ENCODE results near the gene TMEM163. TPM values are rescaled to one million over a fixed set of nuclear protein-coding genes. Genes with fewer than 3 reads are reported as not detected.
"Not testable (repeated sequence)": the region's sequence is repeated elsewhere in the genome, so short reads cannot be mapped to it uniquely, and the experiment has no call there.

The TMEM163 gene
- total RNA-seq, 1 experiment from 2014 or later, result 4.1 TPM

DNA sequence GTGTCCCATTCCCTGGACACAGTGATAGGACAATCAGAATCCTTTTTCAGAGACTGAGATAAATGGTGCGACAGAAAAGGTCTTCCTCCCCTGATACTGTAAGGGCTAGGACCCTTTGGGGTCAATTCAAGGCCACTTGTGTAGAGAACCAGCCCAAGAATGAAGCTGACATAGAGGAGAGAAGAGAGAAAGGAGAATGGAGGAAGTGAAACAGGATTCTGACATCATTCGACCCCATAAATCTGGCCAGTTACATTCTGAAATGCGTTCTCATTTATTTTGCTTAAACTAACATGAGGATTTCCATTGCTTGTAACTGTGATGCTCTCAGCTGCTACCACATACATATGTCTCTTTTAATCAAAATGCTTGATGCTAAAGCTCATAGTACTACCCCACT is 148.1 kb downstream of the TMEM163 start:
- intact Hi-C loops (cut with micrococcal nuclease; ENCODE audit: unreplicated experiment), result no loop called here
- Mint-ChIP-seq H3K4me1 (ENCODE audit: low read depth, unreplicated experiment) (no peaks in the 10 kb centered on the region), H3K36me3 (ENCODE audit: insufficient read depth, unreplicated experiment) (no peaks in the 10 kb centered on the region), H3K27ac (ENCODE audit: unreplicated experiment) (no peak overlapping the region), H3K27me3 (ENCODE audit: insufficient read depth, unreplicated experiment) (peaks cover 10% of the 10 kb centered on the region), H3K9me3 (ENCODE audit: unreplicated experiment) (no peaks in the 10 kb centered on the region), H3K4me3 (ENCODE audit: unreplicated experiment) (no peak overlapping the region)
- Histone ChIP-seq H3K4me3 (ENCODE audit: low read depth, low read length) (no peak overlapping the region), H3K9me3 (no peaks in the 10 kb centered on the region), H3K4me1 (no peaks in the 10 kb centered on the region), H3K36me3 (ENCODE audit: control insufficient read depth, insufficient read depth, low read length) (no peaks in the 10 kb centered on the region), H3K27me3 (replicated peaks; ENCODE audit: control insufficient read depth, insufficient read depth, low read length) (no peaks in the 10 kb centered on the region; the same call in 1 of the 2 replicates)
- ChIA-PET CTCF (no interaction called here), POLR2A (no interaction called here)
- no peak for DNase-seq
- TF ChIP-seq CTCF (IDR thresholded peaks at IDR 0.05; ENCODE audit: insufficient read depth in 1 of 2, low read depth in 1 of 2, low read length in 1 of 2, severe bottlenecking in 1 of 2, unreplicated experiment in 1 of 2), result no peak
- BruUV-seq (replicated peaks), result no TSS peak

DNA sequence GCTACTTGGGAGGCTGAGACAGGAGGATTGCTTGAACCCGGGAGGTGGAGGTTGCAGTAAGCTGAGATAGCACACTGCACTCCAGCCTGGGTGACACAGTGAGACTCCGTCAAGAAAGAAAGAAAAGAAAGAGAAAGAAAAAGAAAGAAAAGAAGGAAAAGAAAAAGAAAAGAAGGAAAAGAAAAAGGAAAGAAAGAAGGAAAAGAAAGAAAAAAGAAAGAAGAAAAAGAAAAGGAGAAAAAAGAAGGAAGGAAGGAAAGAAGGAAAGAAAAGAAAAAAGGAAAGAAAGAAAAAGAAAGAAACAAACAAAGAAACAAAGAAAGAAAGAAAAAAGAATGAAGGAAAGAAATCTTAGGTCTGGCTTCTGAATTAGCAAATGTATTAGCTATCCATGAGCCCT is 150.4 kb downstream of the TMEM163 start:
- BruUV-seq (replicated peaks), result no TSS peak
- Histone ChIP-seq H3K36me3 (ENCODE audit: control insufficient read depth, insufficient read depth, low read length) (no peaks in the 10 kb centered on the region), H3K4me3 (ENCODE audit: low read depth, low read length) (no peak overlapping the region), H3K4me1 (no peaks in the 10 kb centered on the region), H3K9me3 (no peaks in the 10 kb centered on the region), H3K27me3 (replicated peaks; ENCODE audit: control insufficient read depth, insufficient read depth, low read length) (no peaks in the 10 kb centered on the region; the same call in 1 of the 2 replicates)
- no peak overlapping the region for H3K27ac Mint-ChIP-seq (ENCODE audit: unreplicated experiment)
- POLR2A ChIA-PET, result no interaction called here
- H3K27me3 Mint-ChIP-seq (ENCODE audit: insufficient read depth, unreplicated experiment), result peaks cover 12% of the 10 kb centered on the region
- H3K9me3 Mint-ChIP-seq (ENCODE audit: unreplicated experiment), result no peaks in the 10 kb centered on the region
- TF ChIP-seq CTCF (IDR thresholded peaks at IDR 0.05; ENCODE audit: insufficient read depth in 1 of 2, low read depth in 1 of 2, low read length in 1 of 2, severe bottlenecking in 1 of 2, unreplicated experiment in 1 of 2), result no peak
- CTCF ChIA-PET, result no interaction called here
- no peaks in the 10 kb centered on the region for H3K36me3 Mint-ChIP-seq (ENCODE audit: insufficient read depth, unreplicated experiment)
- H3K4me3 Mint-ChIP-seq (ENCODE audit: unreplicated experiment), result no peak overlapping the region
- no peak for DNase-seq
- intact Hi-C loops (cut with micrococcal nuclease; ENCODE audit: unreplicated experiment), result no loop called here
- H3K4me1 Mint-ChIP-seq (ENCODE audit: low read depth, unreplicated experiment), result no peaks in the 10 kb centered on the region

GRCh38 chr2:134567666-134568065 is 151.1 kb downstream of the TMEM163 start:
- no peaks in the 10 kb centered on the region for H3K4me1 ChIP-seq
- POLR2A ChIA-PET, result no interaction called here
- no peak for TF ChIP-seq CTCF (IDR thresholded peaks at IDR 0.05; ENCODE audit: insufficient read depth in 1 of 2, low read depth in 1 of 2, low read length in 1 of 2, severe bottlenecking in 1 of 2, unreplicated experiment in 1 of 2)

GRCh38 chr2:134564955-134565354 is 153.8 kb downstream of the TMEM163 start:
- H3K4me3 ChIP-seq (ENCODE audit: low read depth, low read length); H3K9me3 Mint-ChIP-seq (ENCODE audit: unreplicated experiment); H3K4me1 ChIP-seq; H3K9me3 ChIP-seq; H3K4me1 Mint-ChIP-seq (ENCODE audit: low read depth, unreplicated experiment); CTCF ChIA-PET; H3K36me3 ChIP-seq (ENCODE audit: control insufficient read depth, insufficient read depth, low read length); H3K4me3 Mint-ChIP-seq (ENCODE audit: unreplicated experiment); DNase-seq; BruUV-seq (replicated peaks); POLR2A ChIA-PET; H3K27ac Mint-ChIP-seq (ENCODE audit: unreplicated experiment); H3K36me3 Mint-ChIP-seq (ENCODE audit: insufficient read depth, unreplicated experiment); intact Hi-C loops (cut with micrococcal nuclease; ENCODE audit: unreplicated experiment); H3K27me3 ChIP-seq (replicated peaks; ENCODE audit: control insufficient read depth, insufficient read depth, low read length): not testable (repeated sequence)
- H3K27me3 Mint-ChIP-seq (ENCODE audit: insufficient read depth, unreplicated experiment), result peaks cover 12% of the 10 kb centered on the region

More at GRCh38 chr2:134567666-134568065, 151.1 kb downstream of the TMEM163 start:
- H3K4me3 ChIP-seq (ENCODE audit: low read depth, low read length), result no peak overlapping the region
- intact Hi-C loops (cut with micrococcal nuclease; ENCODE audit: unreplicated experiment), result no loop called here
- H3K27ac Mint-ChIP-seq (ENCODE audit: unreplicated experiment), result no peak overlapping the region
- H3K27me3 ChIP-seq (replicated peaks; ENCODE audit: control insufficient read depth, insufficient read depth, low read length), result no peaks in the 10 kb centered on the region; the same call in 1 of the 2 replicates
- peaks cover 12% of the 10 kb centered on the region for H3K27me3 Mint-ChIP-seq (ENCODE audit: insufficient read depth, unreplicated experiment)
- no peak overlapping the region for H3K4me3 Mint-ChIP-seq (ENCODE audit: unreplicated experiment)
- no peaks in the 10 kb centered on the region for H3K36me3 ChIP-seq (ENCODE audit: control insufficient read depth, insufficient read depth, low read length)
- no TSS peak for BruUV-seq (replicated peaks)
- DNase-seq, result no peak
- CTCF ChIA-PET, result no interaction called here
- no peaks in the 10 kb centered on the region for H3K9me3 Mint-ChIP-seq (ENCODE audit: unreplicated experiment)
- H3K4me1 Mint-ChIP-seq (ENCODE audit: low read depth, unreplicated experiment), result no peaks in the 10 kb centered on the region
- no peaks in the 10 kb centered on the region for H3K9me3 ChIP-seq
- H3K36me3 Mint-ChIP-seq (ENCODE audit: insufficient read depth, unreplicated experiment), result no peaks in the 10 kb centered on the region

All from Caco-2 (cell line).